GM18502 (cell line): ENCODE results near the gene ZNF576.
"Not testable (repeated sequence)": the region's sequence is repeated elsewhere in the genome, so short reads cannot be mapped to it uniquely, and the experiment has no call there.

Experiments
- ATAC-seq: cut with Tn5 transposase; IDR thresholded peaks from one replicate; pipeline ENCODE4 v1.9.1; 2021; ENCODE audit warnings: mild to moderate bottlenecking; ENCODE audit not compliant: unreplicated experiment, poor library complexity

ZNF576 gene

GRCh38 chr19:43598445-43599240, 2.2 kb downstream of the ZNF576 start:
- no peak for ATAC-seq

GRCh38 chr19:43599635-43600295, 3.4 kb downstream of the ZNF576 start:
- ATAC-seq = no peak

- not testable (repeated sequence) for ATAC-seq
These were observed 3.9 kb downstream of the ZNF576 start for GRCh38 chr19:43600326-43600725.

- no peak for ATAC-seq
These were observed 9.6 kb downstream of the ZNF576 start for GRCh38 chr19:43605875-43606568.

- ATAC-seq = no peak
These were observed 10.3 kb downstream of the ZNF576 start for GRCh38 chr19:43606569-43607229.

GRCh38 chr19:43607238-43608205, 11.1 kb downstream of the ZNF576 start:
- ATAC-seq = no peak

- ATAC-seq = no peak
These were observed 13.5 kb downstream of the ZNF576 start for GRCh38 chr19:43609872-43610271.

- no peak for ATAC-seq
These were observed 14.1 kb downstream of the ZNF576 start for GRCh38 chr19:43610493-43610892.

- ATAC-seq = no peak
These were observed 15.4 kb downstream of the ZNF576 start, which contains the start of gene SRRM5 for GRCh38 chr19:43611788-43612187. SRRM5 (plus strand) TSS chr19:43612088; CDS start chr19:43612122, 34 bp downstream.

GRCh38 chr19:43612374-43612773, 16.0 kb downstream of the ZNF576 start:
- ATAC-seq = no peak

- no peak for ATAC-seq
These were observed 19.9 kb downstream of the ZNF576 start for GRCh38 chr19:43616306-43616705.

- ATAC-seq = no peak
These were observed 20.6 kb downstream of the ZNF576 start for GRCh38 chr19:43616954-43617353.

GRCh38 chr19:43618921-43619261, 22.5 kb downstream of the ZNF576 start:
- ATAC-seq = peak; percentile 34

- ATAC-seq = peak; percentile 71
These were observed 23.1 kb downstream of the ZNF576 start, which contains the start of gene ZNF428 for GRCh38 chr19:43619262-43620060. ZNF428 (minus strand) TSS chr19:43619629; CDS start chr19:43614304, 5,325 bp downstream.

GRCh38 chr19:43620061-43621001, 23.9 kb downstream of the ZNF576 start:
- peak; percentile 4 for ATAC-seq

GRCh38 chr19:43622070-43622469, 25.7 kb downstream of the ZNF576 start:
- ATAC-seq = no peak

- no peak for ATAC-seq
These were observed 26.6 kb downstream of the ZNF576 start for GRCh38 chr19:43622956-43623355.
